NCI-H2227 treated with DMSO at 0.1 percent for 48 hours (cell line): ENCODE data around the gene GPATCH2L.

Source experiments
- DNase-seq: peaks from one replicate; lab custom pipeline; 2025; lab: John Stamatoyannopoulos, UW

Gene GPATCH2L

GRCh38 chr14:76151398-76152332 is at the start of gene GPATCH2L:
GPATCH2L (plus strand) TSS chr14:76151922; CDS start chr14:76154364, 2,442 bp downstream.
- DNase-seq: peak; percentile 85

- DNase-seq: no peak
Measured at GRCh38 chr14:76104802-76105355, 46.8 kb upstream of the GPATCH2L start.

GRCh38 chr14:76106188-76106587 is 45.5 kb upstream of the GPATCH2L start:
- no peak for DNase-seq

GRCh38 chr14:76109087-76109880 is 42.4 kb upstream of the GPATCH2L start:
- no peak for DNase-seq

GRCh38 chr14:76112889-76113624 is 38.7 kb upstream of the GPATCH2L start:
- no peak for DNase-seq

GRCh38 chr14:76113691-76114090 is 38.0 kb upstream of the GPATCH2L start:
- no peak for DNase-seq

- no peak for DNase-seq
Measured at GRCh38 chr14:76115010-76115422, 36.7 kb upstream of the GPATCH2L start.

GRCh38 chr14:76117789-76118484 is 33.8 kb upstream of the GPATCH2L start:
- peak; percentile 87 for DNase-seq

- no peak for DNase-seq
Measured at GRCh38 chr14:76118594-76118993, 33.1 kb upstream of the GPATCH2L start.

- no peak for DNase-seq
Measured at GRCh38 chr14:76121089-76121748, 30.5 kb upstream of the GPATCH2L start.

GRCh38 chr14:76123426-76124225 is 28.1 kb upstream of the GPATCH2L start:
- DNase-seq: no peak

GRCh38 chr14:76125511-76125910 is 26.2 kb upstream of the GPATCH2L start:
- no peak for DNase-seq

- DNase-seq: no peak
Measured at GRCh38 chr14:76126076-76126475, 25.6 kb upstream of the GPATCH2L start.

- no peak for DNase-seq
Measured at GRCh38 chr14:76129851-76130576, 21.7 kb upstream of the GPATCH2L start.

GRCh38 chr14:76131071-76131965 is 20.4 kb upstream of the GPATCH2L start:
- DNase-seq: no peak

GRCh38 chr14:76133103-76133502 is 18.6 kb upstream of the GPATCH2L start:
- no peak for DNase-seq

GRCh38 chr14:76134231-76134630 is 17.5 kb upstream of the GPATCH2L start:
- peak; percentile 36 for DNase-seq

GRCh38 chr14:76135722-76136121 is 16.0 kb upstream of the GPATCH2L start:
- DNase-seq: no peak
